ENCODE results near the gene CRNN.

DNA sequence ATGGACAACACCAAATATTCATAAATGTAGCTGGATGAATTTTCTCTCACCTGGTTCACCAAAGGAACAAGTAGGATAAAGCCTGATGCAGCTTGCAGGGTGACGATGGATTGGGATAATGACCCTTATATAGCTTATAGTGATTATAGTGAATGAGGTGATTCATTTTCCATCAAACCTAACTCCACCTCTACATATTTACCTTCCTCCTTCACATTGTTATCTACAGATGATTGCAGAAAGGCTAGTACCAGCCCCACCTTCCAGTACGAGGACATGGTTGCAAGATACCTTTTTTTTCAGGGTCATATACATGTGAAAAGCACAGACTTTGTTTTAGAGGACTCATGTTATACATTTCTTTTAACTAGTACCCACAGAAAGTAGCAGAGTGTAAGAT is 54.2 kb downstream of the CRNN start, which contains the start of gene FLG2:
- TF ChIP-seq, protein P1, sequence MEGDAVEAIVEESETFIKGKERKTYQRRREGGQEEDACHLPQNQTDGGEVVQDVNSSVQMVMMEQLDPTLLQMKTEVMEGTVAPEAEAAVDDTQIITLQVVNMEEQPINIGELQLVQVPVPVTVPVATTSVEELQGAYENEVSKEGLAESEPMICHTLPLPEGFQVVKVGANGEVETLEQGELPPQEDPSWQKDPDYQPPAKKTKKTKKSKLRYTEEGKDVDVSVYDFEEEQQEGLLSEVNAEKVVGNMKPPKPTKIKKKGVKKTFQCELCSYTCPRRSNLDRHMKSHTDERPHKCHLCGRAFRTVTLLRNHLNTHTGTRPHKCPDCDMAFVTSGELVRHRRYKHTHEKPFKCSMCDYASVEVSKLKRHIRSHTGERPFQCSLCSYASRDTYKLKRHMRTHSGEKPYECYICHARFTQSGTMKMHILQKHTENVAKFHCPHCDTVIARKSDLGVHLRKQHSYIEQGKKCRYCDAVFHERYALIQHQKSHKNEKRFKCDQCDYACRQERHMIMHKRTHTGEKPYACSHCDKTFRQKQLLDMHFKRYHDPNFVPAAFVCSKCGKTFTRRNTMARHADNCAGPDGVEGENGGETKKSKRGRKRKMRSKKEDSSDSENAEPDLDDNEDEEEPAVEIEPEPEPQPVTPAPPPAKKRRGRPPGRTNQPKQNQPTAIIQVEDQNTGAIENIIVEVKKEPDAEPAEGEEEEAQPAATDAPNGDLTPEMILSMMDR (IDR thresholded peaks at IDR 0.05) = no peak
- TF ChIP-seq POLR2A (IDR thresholded peaks at IDR 0.05) = no peak
